ENCODE measurements around the gene PARD3B.
"Not testable (repeated sequence)": the region's sequence is repeated elsewhere in the genome, so short reads cannot be mapped to it uniquely, and the experiment has no call there.

The PARD3B gene

GRCh38 chr2:204542982-204543608 lies 2.2 kb upstream of the PARD3B start:
- no peak for DNase-seq (ENCODE audit: low spot score)

- DNase-seq (ENCODE audit: low spot score) = peak; percentile 32
Measured at GRCh38 chr2:204545861-204546735, 823 bp downstream of the PARD3B start.

- DNase-seq (ENCODE audit: low spot score) = no peak
Measured at GRCh38 chr2:204550751-204551511, 5.7 kb downstream of the PARD3B start.

- DNase-seq (ENCODE audit: low spot score) = no peak
Measured at GRCh38 chr2:204551512-204551863, 6.2 kb downstream of the PARD3B start.

GRCh38 chr2:204557604-204558003 lies 12.3 kb downstream of the PARD3B start:
- no peak for DNase-seq (ENCODE audit: low spot score)

- DNase-seq (ENCODE audit: low spot score) = not testable (repeated sequence)
Measured at GRCh38 chr2:204559358-204559757, 14.1 kb downstream of the PARD3B start.

GRCh38 chr2:204560902-204561301 lies 15.6 kb downstream of the PARD3B start:
- DNase-seq (ENCODE audit: low spot score) = no peak

GRCh38 chr2:204561771-204562170 lies 16.5 kb downstream of the PARD3B start:
- DNase-seq (ENCODE audit: low spot score) = no peak

GRCh38 chr2:204566439-204566838 lies 21.2 kb downstream of the PARD3B start:
- DNase-seq (ENCODE audit: low spot score) = no peak

- DNase-seq (ENCODE audit: low spot score) = no peak
Measured at GRCh38 chr2:204570421-204570820, 25.1 kb downstream of the PARD3B start.

GRCh38 chr2:204571041-204571440 lies 25.8 kb downstream of the PARD3B start:
- no peak for DNase-seq (ENCODE audit: low spot score)

GRCh38 chr2:204571911-204572310 lies 26.6 kb downstream of the PARD3B start:
- DNase-seq (ENCODE audit: low spot score) = no peak

- DNase-seq (ENCODE audit: low spot score) = no peak
Measured at GRCh38 chr2:204573221-204573620, 27.9 kb downstream of the PARD3B start.

GRCh38 chr2:204574486-204574885 lies 29.2 kb downstream of the PARD3B start:
- DNase-seq (ENCODE audit: low spot score) = no peak

GRCh38 chr2:204575463-204575862 lies 30.2 kb downstream of the PARD3B start:
- DNase-seq (ENCODE audit: low spot score) = no peak

GRCh38 chr2:204576362-204576979 lies 31.2 kb downstream of the PARD3B start:
- DNase-seq (ENCODE audit: low spot score) = no peak

GRCh38 chr2:204578928-204579598 lies 33.8 kb downstream of the PARD3B start:
- no peak for DNase-seq (ENCODE audit: low spot score)

GRCh38 chr2:204581946-204582345 lies 36.7 kb downstream of the PARD3B start:
- DNase-seq (ENCODE audit: low spot score) = no peak

- DNase-seq (ENCODE audit: low spot score) = no peak
Measured at GRCh38 chr2:204583773-204584172, 38.5 kb downstream of the PARD3B start.

- no peak for DNase-seq (ENCODE audit: low spot score)
Measured at GRCh38 chr2:204585930-204586329, 40.7 kb downstream of the PARD3B start.

GRCh38 chr2:204586444-204587180 lies 41.3 kb downstream of the PARD3B start:
- no peak for DNase-seq (ENCODE audit: low spot score)
